NCI-H2196 (cell line): ENCODE measurements around the gene BICD1.
"Not testable (repeated sequence)": the region's sequence is repeated elsewhere in the genome, so short reads cannot be mapped to it uniquely, and the experiment has no call there.

ENCODE experiments used
- DNase-seq: peaks from one replicate; lab custom pipeline; 2025; ENCODE audit not compliant: unreplicated experiment; lab: John Stamatoyannopoulos, UW

Gene BICD1

GRCh38 chr12:32106517-32107358 lies at the start of gene BICD1:
BICD1 (plus strand) TSS chr12:32106847; CDS start chr12:32107332, 485 bp downstream.
- peak; percentile 83 for DNase-seq

DNA sequence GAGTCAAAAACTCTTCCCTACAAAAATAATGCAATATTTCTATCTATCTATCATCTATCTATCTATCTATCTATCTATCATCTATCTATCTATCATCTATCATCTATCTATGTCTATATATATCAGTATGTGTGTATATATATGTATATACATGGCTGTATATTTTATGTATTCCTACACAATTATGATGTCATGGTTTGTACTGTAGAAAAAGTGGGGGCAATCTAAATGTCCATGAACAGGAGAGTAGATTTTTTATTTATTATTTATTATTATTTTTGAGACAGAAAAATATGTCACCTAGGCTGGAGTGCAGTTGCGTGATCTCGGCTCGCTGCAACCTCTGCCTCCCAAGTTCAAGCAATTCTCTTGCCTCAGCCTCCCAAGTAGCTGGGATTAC lies 45.6 kb upstream of the BICD1 start:
- no peak for DNase-seq

- no peak for DNase-seq
These were observed 43.8 kb upstream of the BICD1 start for GRCh38 chr12:32062881-32063280.

DNA sequence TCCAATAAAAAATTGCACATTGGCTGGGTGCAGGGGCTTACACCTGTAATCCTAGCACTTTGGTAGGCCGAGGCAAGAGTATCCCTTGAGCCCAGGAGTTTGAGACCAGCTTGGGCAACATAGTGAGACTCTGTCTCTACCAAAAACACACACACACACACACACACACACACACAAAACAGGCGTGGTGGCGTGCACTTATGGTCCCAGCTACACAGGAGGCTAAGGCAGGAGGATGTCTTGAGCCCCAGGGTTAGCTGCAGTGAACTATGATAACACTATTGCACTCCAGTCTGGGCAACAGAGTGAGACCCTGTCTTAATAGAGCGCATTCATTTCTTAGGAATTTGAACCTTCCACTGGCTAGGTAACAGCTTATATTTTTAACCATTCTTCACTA lies 42.9 kb upstream of the BICD1 start:
- DNase-seq, result no peak

- no peak for DNase-seq
These were observed 40.4 kb upstream of the BICD1 start for GRCh38 chr12:32066206-32066605.

DNA sequence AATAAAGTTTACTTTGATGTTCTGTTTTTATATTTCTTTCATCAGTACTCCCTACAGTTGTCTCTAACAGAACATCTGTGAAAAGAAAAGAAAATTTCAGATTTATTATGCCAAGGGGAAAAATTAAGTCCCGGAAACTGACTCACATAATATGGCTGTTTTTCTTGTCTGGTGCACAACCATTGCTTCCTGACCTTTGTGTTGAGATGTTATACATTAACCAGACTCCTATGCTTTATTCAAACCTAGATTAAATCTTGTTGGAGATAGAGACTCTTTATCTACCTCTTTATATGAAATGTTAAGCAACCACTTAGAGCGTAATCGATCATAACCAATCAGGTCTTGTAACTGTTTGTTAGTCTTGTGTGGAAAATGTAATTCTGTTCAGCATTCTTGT lies 37.6 kb upstream of the BICD1 start:
- no peak for DNase-seq

GRCh38 chr12:32069731-32070130 lies 36.9 kb upstream of the BICD1 start:
- no peak for DNase-seq

- no peak for DNase-seq
These were observed 36.3 kb upstream of the BICD1 start for GRCh38 chr12:32070370-32070769.

DNA sequence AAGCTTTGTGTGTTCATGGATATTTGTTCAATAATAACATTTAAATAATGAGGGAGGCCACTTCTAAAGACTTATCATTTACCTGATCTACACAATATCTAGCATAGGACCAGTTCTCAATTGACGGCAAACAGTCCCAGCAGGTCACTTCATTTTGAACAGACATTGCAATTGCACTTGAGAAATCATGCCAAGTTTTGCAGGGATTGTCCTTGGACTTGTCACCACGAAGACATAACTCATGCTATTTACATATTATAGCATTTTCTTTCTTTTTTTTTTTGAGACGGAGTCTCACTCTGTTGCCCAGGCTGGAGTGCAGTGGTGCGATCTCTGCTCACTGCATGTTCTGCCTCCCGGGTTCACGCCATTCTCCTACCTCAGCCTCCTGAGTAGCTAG lies 34.5 kb upstream of the BICD1 start:
- no peak for DNase-seq

- DNase-seq, result no peak
These were observed 32.2 kb upstream of the BICD1 start for GRCh38 chr12:32074432-32074831.

DNA sequence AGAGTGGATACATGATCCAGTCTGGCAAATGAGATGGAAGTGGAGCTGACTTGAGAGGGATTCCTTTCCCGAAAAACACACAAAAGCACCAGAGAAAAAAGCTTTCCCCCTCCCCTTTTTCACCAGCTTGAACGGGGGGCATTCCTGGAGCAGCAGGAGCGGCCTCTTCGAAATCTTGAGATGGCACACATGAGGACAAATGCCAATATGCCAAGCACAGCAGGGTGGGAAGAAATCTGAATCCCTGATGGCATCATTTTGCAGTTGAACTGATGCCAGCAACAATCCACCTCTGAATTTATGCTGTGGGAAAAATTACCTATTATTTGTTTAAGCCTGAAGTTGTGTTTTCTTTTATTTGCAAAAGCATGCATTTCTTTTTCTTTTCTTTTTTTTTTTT lies 29.7 kb upstream of the BICD1 start:
- no peak for DNase-seq

- DNase-seq, result no peak
These were observed 26.2 kb upstream of the BICD1 start for GRCh38 chr12:32080435-32080834.

DNA sequence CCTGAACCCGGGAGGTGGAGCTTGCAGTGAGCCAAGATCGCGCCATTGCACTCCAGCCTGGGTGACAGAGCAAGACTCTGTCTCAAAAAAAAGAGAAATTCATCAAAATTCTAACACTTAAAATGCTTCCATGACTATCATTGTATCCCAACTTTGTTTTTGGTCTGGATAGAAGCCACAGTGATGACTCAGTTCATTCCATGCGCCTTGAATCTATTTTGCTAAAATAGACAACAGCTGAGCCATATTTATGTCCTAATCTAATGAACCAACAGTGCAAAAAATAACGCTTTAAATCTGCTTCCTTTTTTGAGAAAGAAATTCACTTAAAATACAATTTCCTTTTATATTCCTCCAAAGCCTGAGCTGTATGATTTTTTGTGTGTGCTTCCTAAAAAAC lies 23.2 kb upstream of the BICD1 start:
- DNase-seq, result no peak

DNA sequence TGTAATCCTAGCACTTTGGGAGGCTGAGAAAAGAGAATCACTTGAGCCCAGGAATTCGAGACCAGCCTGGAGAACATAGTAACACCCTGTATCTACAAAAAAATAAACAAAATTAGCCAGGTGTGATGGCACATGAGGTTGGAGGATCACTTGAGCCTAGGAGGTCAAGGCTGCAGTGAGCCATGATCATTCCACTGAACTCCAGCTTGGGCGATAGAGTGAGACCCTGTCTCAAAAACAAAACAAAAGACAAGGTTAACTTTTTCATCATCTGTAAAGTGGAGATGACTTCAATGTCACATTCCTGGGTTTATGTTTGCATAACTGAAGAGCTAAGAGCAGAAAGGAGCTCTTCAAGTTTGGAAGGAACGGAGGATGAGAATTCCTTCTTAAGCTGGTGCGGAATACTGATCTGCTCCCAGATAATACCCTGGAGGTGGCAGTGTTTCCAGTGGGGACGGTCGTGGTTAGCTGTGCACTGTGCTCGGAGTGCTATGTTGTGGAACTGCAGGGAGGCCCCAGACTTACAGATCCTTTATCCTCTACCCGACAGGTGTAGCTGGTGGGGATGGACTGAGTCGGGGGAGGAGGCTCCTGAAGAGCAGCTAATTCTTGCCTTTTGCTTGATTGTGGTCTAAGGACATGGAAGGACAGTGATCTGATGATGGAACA lies 22.5 kb upstream of the BICD1 start:
- no peak for DNase-seq

GRCh38 chr12:32084753-32085152 lies 21.9 kb upstream of the BICD1 start:
- no peak for DNase-seq

GRCh38 chr12:32087306-32087705 lies 19.3 kb upstream of the BICD1 start:
- DNase-seq, result no peak

DNA sequence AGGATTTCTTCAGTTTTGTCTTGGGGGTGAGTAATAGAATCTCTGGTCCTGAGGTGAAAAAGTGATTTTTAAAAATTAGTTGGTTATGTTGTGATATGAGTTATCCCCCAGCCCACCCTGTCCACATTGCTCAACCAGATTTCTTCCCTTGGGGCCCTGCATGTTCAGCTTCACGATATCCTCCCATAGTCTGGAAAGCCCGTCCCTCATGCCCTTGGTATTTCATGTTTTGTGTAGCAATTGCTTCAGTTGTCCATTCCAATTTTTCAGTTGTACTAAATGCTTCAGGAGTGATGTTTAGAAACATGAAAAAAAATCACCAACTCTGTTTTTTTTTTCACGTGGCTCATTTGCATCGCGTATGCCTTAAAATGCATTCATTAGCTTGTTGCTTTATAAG lies 17.5 kb upstream of the BICD1 start:
- DNase-seq, result no peak

- DNase-seq, result no peak
These were observed 17.1 kb upstream of the BICD1 start for GRCh38 chr12:32089586-32089985.

DNA sequence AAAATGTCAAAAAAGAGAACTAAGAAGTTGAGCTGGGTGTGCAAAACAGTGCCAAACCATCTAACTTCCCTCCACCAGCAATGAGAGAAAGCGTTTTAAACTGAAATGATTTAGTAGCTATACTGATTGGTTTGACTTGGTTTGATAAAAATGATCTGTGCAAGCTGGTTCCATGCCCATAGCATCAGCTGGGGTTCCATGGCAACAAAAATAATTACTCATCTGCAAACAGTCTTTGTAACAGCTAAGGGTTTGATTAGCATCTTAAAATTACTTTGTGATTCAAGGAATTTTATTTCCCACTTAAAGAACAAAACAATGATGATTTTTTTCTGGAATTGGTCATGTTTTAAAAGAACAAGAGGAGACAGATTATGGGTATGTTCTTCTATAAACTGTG lies 15.0 kb upstream of the BICD1 start:
- no peak for DNase-seq

DNA sequence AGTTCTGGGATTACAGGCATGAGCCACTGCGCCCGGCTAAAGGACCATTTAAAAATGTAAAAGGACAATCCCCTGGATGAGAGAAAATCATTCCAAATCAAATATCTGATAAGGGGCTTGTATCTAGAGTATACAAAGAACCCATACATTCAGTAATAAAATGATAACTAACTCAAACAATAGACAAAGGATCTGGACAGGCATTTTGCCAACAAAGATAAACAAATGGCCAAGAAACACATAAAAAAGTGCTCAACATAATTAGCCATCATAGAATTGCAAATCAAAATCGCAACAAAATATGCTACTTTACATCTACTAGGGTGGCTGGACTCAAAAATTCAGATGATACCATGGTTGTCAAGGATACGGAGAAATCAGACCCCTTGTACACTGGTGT lies 8.5 kb upstream of the BICD1 start:
- no peak for DNase-seq

GRCh38 chr12:32099275-32099674 lies 7.4 kb upstream of the BICD1 start:
- not testable (repeated sequence) for DNase-seq

DNA sequence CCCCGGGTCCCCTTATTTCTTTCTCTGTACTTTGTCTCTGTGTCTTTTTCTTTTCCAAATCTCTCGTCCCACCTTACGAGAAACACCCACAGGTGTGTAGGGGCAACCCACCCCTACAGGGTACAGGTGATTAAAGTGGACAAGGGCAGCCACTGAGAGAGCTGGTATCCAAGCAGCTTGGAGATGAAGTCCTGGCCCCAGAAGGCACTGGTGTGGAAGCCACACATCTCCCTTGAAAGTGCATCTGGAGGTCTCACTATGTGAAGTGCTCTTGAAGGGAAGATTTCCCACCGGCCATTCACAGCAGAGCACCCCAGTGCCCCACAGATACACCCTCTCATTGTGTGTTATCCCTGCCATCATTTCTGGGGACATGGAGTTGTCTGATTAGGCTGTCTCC lies 6.3 kb upstream of the BICD1 start:
- DNase-seq, result no peak

GRCh38 chr12:32100888-32101287 lies 5.8 kb upstream of the BICD1 start:
- no peak for DNase-seq
